Measurements from ENCODE around the gene B3GNT7. TPM values are rescaled to one million over a fixed set of nuclear protein-coding genes. Genes with fewer than 3 reads are reported as not detected.

Gene B3GNT7
- total and polyA plus RNA-seq, 12 donors, result 0.72 to 61.7 (median 2.1) TPM

GRCh38 chr2:231379266-231380215, 16.0 kb upstream of the B3GNT7 start:
- no peak for TF ChIP-seq CTCF (IDR thresholded peaks at IDR 0.05)
- no peak overlapping the region for H3K27ac ChIP-seq
- no peaks in the 10 kb centered on the region for H3K27me3 ChIP-seq
- peaks cover 0 to 6% (median 0%) of the 10 kb centered on the region in 9 donors for H3K4me1 ChIP-seq
- WGBS, 2 donors, result 84 to 89% methylated on average over 21 of the region's 21 CpGs
- no peak for ATAC-seq
- no peak for DNase-seq
- no peaks in the 10 kb centered on the region for H3K36me3 ChIP-seq
- no peak overlapping the region for H3K4me3 ChIP-seq
- H3K9me3 ChIP-seq, result peaks cover 0 to 3% (median 0%) of the 10 kb centered on the region in 11 donors
- intact Hi-C loops (cut with DNase I), result no loop called here

- no peak for ATAC-seq
- WGBS, 2 donors, result 90 to 96% methylated on average over 10 of the region's 10 CpGs
- TF ChIP-seq CTCF (IDR thresholded peaks at IDR 0.05), result no peak
Measured at GRCh38 chr2:231380307-231380706, 15.2 kb upstream of the B3GNT7 start.

GRCh38 chr2:231380991-231381847, 14.3 kb upstream of the B3GNT7 start:
- ATAC-seq (no peak), DNase-seq (no peak)
- 92 to 93% methylated on average over 5 of the region's 5 CpGs for WGBS, 2 donors
- H3K36me3 ChIP-seq, result no peaks in the 10 kb centered on the region
- peaks cover 0 to 13% (median 4%) of the 10 kb centered on the region in 11 donors for H3K9me3 ChIP-seq
- TF ChIP-seq CTCF (IDR thresholded peaks at IDR 0.05), result no peak
- H3K27ac ChIP-seq, result no peak overlapping the region
- no peaks in the 10 kb centered on the region for H3K27me3 ChIP-seq
- H3K4me3 ChIP-seq, result no peak overlapping the region
- peaks cover 0 to 6% (median 0%) of the 10 kb centered on the region in 9 donors for H3K4me1 ChIP-seq
- intact Hi-C loops (cut with DNase I), result no loop called here

More at GRCh38 chr2:231380307-231380706, 15.2 kb upstream of the B3GNT7 start:
- Histone ChIP-seq H3K27me3 (no peaks in the 10 kb centered on the region), H3K4me1 (peaks cover 0 to 6% (median 0%) of the 10 kb centered on the region in 9 donors), H3K36me3 (no peaks in the 10 kb centered on the region), H3K9me3 (peaks cover 0 to 10% (median 3%) of the 10 kb centered on the region in 11 donors), H3K4me3 (no peak overlapping the region), H3K27ac (no peak overlapping the region)
- no peak for DNase-seq
- intact Hi-C loops (cut with DNase I), result no loop called here

GRCh38 chr2:231382116-231382515, 13.4 kb upstream of the B3GNT7 start:
- ATAC-seq, result no peak

More at GRCh38 chr2:231382116-231382515, 13.4 kb upstream of the B3GNT7 start:
- DNase-seq, result no peak
- H3K9me3 ChIP-seq, result peaks cover 0 to 13% (median 4%) of the 10 kb centered on the region in 11 donors
- H3K27me3 ChIP-seq, result no peaks in the 10 kb centered on the region
- H3K4me1 ChIP-seq, result peaks cover 0 to 6% (median 0%) of the 10 kb centered on the region in 9 donors
- H3K27ac ChIP-seq, result no peak overlapping the region
- intact Hi-C loops (cut with DNase I), result no loop called here
- 90 to 91% methylated on average over 8 of the region's 8 CpGs for WGBS, 2 donors
- H3K36me3 ChIP-seq, result no peaks in the 10 kb centered on the region
- H3K4me3 ChIP-seq, result no peak overlapping the region
- TF ChIP-seq CTCF (IDR thresholded peaks at IDR 0.05), result no peak
